Liver (tissue), 9 donors: ENCODE data around the gene AQP10. TPM values are rescaled to one million over a fixed set of nuclear protein-coding genes. Genes with fewer than 3 reads are reported as not detected.

Experiments
- DNase-seq: peaks from one replicate; pipeline ENCODE4 v3.0.0-alpha.2; 2017; ENCODE audit warnings: low spot score
- H3K27ac ChIP-seq, 2 donors: one replicate each; pipeline ENCODE4 v1.7.0; 2013; ENCODE audit warnings: inconsistent platforms in 2 of 2, low read length in 2 of 2, control low read depth in 1 of 2, low read depth in 1 of 2, mild to moderate bottlenecking in 1 of 2
- H3K27me3 ChIP-seq, 4 donors: one replicate each; pipeline versions ENCODE4 v1.6.1 to v1.7.0; 2013; ENCODE audit warnings: low read length in 3 of 4, inconsistent platforms in 1 of 4, mild to moderate bottlenecking in 1 of 4, moderate library complexity in 1 of 4; ENCODE audit not compliant: control insufficient read depth in 4 of 4, insufficient read depth in 4 of 4
- H3K36me3 ChIP-seq, 4 donors: one replicate each; pipeline versions ENCODE4 v1.6.1 to v1.7.0; 2013; ENCODE audit warnings: low read length in 3 of 4, mild to moderate bottlenecking in 3 of 4, low read depth in 1 of 4, moderate library complexity in 1 of 4; ENCODE audit not compliant: control insufficient read depth in 4 of 4, insufficient read depth in 3 of 4
- H3K4me1 ChIP-seq, 4 donors: one replicate each; pipeline versions ENCODE4 v1.6.1 to v1.7.0; 2013; ENCODE audit warnings: low read length in 3 of 4, mild to moderate bottlenecking in 3 of 4, moderate library complexity in 1 of 4; ENCODE audit not compliant: control insufficient read depth in 4 of 4, insufficient read depth in 4 of 4
- H3K4me3 ChIP-seq, 3 donors: one replicate each; pipeline versions ENCODE4 v1.6.1 to v1.7.0; 2013; ENCODE audit warnings: low read length in 3 of 3, control low read depth in 1 of 3, low read depth in 1 of 3, mild to moderate bottlenecking in 1 of 3
- H3K9ac ChIP-seq, 2 donors: one replicate each; pipeline ENCODE4 v1.7.0; 2013; ENCODE audit warnings: low read length in 2 of 2, mild to moderate bottlenecking in 2 of 2, moderate library complexity in 2 of 2, control low read depth in 1 of 2, low read depth in 1 of 2
- H3K9me3 ChIP-seq, 4 donors: one replicate each; pipeline versions ENCODE4 v1.6.1 to v1.7.0; 2013; ENCODE audit warnings: low read length in 3 of 4; ENCODE audit not compliant: control insufficient read depth in 4 of 4
- CTCF ChIP-seq: fragments of 150-350 bp; IDR thresholded peaks from 2 replicates; pipeline ENCODE4 v1.5.1; 2017; ENCODE audit warnings: improper control_type of control experiment, low read depth, low read length; ENCODE audit not compliant: missing input control
- EGR1 ChIP-seq, 2 donors: IDR thresholded peaks; 2 replicates each; pipeline ENCODE4 v1.6.1; 2016 to 2018; ENCODE audit warnings: antibody characterized with exemption in 2 of 2, low read depth in 2 of 2
- FOXA1 ChIP-seq: IDR thresholded peaks from 2 replicates; pipeline ENCODE4 v1.6.1; 2016; ENCODE audit warnings: antibody characterized with exemption
- GABPA ChIP-seq, 2 donors: IDR thresholded peaks in 1 of 2; conservative IDR thresholded peaks in 1 of 2; 2 replicates each; pipeline ENCODE4 v1.6.1; 2016; ENCODE audit warnings: antibody characterized with exemption in 2 of 2, mild to moderate bottlenecking in 1 of 2, moderate library complexity in 1 of 2
- HNF4A ChIP-seq, 2 donors: conservative IDR thresholded peaks; 2 replicates each; pipeline ENCODE4 v1.6.1; 2016; ENCODE audit warnings: antibody characterized with exemption in 2 of 2, mild to moderate bottlenecking in 2 of 2
- HNF4G ChIP-seq: IDR thresholded peaks from 2 replicates; pipeline ENCODE4 v1.6.1; 2016; ENCODE audit warnings: antibody characterized with exemption
- JUND ChIP-seq, 2 donors: IDR thresholded peaks; 2 replicates each; pipeline ENCODE4 v1.6.1; 2016; ENCODE audit warnings: antibody characterized with exemption in 2 of 2
- MAX ChIP-seq: IDR thresholded peaks from 2 replicates; pipeline ENCODE4 v1.6.1; 2016; ENCODE audit warnings: antibody characterized with exemption
- NR2F2 ChIP-seq: IDR thresholded peaks from 2 replicates; pipeline ENCODE4 v1.6.1; 2016; ENCODE audit warnings: antibody characterized with exemption
- RXRA ChIP-seq, 2 donors: IDR thresholded peaks; 2 replicates each; pipeline ENCODE4 v1.6.1; 2017 to 2018; ENCODE audit warnings: antibody characterized with exemption in 2 of 2, mild to moderate bottlenecking in 1 of 2
- SP1 ChIP-seq: IDR thresholded peaks from 2 replicates; pipeline ENCODE4 v1.6.1; 2018; ENCODE audit warnings: antibody characterized with exemption, mild to moderate bottlenecking
- YY1 ChIP-seq: IDR thresholded peaks from 2 replicates; pipeline ENCODE4 v1.6.1; 2016; ENCODE audit warnings: antibody characterized with exemption, mild to moderate bottlenecking
- ZBTB33 ChIP-seq: IDR thresholded peaks from 2 replicates; pipeline ENCODE4 v1.6.1; 2016; ENCODE audit warnings: antibody characterized with exemption
- WGBS: extraction: QIAGEN DNeasy Blood & Tissue Kit; methylation state at CpG from one replicate; pipeline ENCODE4 v1.1.7; 2013; 5-methylcytosine and 5-hydroxymethylcytosine counted together
- polyA plus RNA-seq, 2 donors: library from polyadenylated mRNA; stranded (reverse) in 1 of 2; unstranded in 1 of 2; fragments of 200-250 nt in 1 of 2; fragments of >200 nt in 1 of 2; fragmentation: Nextera tagmentation in 1 of 2; extraction: Ambion mirVana in 1 of 2; gene quantifications; one replicate each; pipeline versions ENCODE4 v1.2.1 to v1.2.3, GENCODE V29; 2013 to 2015
- total RNA-seq, 2 donors: library from RNA; depleted of rRNA; stranded (reverse); fragments of >200 nt; gene quantifications; one replicate each; pipeline ENCODE4 v1.2.3, GENCODE V29; 2014
- TF ChIP-seq, protein P1 (sequence below): IDR thresholded peaks from 2 replicates; pipeline ENCODE4 v1.6.1; 2016; ENCODE audit warnings: antibody characterized with exemption, mild to moderate bottlenecking
- donor health status: healthy.
- donor health status: healthy.
- donor health status: healthy.
- donor health status: healthy.
- donor health status: healthy.

Gene AQP10
- total and polyA plus RNA-seq, 4 donors, result 0.14 TPM; not detected in 3

DNA sequence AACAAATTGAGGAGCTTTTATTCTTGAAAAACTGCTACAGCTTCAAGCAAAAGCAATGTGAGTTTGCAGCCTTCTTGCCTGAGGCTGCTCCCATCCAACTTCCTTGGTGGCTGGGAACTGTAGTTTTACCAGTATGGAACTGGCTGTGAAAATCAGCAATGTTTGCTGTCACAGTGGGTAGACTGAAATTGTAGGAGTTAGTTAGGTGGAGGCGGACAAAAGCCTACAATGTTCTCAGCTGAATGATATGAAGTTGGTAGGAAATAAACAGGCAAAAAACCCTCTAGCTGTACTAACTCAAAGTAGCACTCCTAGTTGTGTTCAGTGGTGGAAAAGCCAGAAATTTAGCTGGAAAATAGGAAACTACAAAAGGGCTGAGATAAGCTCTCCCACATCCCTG, 30.0 kb upstream of the AQP10 start (continued):
- TF ChIP-seq CTCF, result no peak

GRCh38 chr1:154295408-154296235, 25.3 kb upstream of the AQP10 start:
- WGBS, result 76% methylated on average over 8 of the region's 8 CpGs
- H3K4me3 ChIP-seq, result no peak overlapping the region
- no peaks in the 10 kb centered on the region for H3K4me1 ChIP-seq
- no peak for DNase-seq
- no peaks in the 10 kb centered on the region for H3K27me3 ChIP-seq
- TF ChIP-seq YY1, result no peak
- TF ChIP-seq CTCF, result no peak
- TF ChIP-seq HNF4G, result no peak
- no peak for TF ChIP-seq MAX
- TF ChIP-seq, protein P1, sequence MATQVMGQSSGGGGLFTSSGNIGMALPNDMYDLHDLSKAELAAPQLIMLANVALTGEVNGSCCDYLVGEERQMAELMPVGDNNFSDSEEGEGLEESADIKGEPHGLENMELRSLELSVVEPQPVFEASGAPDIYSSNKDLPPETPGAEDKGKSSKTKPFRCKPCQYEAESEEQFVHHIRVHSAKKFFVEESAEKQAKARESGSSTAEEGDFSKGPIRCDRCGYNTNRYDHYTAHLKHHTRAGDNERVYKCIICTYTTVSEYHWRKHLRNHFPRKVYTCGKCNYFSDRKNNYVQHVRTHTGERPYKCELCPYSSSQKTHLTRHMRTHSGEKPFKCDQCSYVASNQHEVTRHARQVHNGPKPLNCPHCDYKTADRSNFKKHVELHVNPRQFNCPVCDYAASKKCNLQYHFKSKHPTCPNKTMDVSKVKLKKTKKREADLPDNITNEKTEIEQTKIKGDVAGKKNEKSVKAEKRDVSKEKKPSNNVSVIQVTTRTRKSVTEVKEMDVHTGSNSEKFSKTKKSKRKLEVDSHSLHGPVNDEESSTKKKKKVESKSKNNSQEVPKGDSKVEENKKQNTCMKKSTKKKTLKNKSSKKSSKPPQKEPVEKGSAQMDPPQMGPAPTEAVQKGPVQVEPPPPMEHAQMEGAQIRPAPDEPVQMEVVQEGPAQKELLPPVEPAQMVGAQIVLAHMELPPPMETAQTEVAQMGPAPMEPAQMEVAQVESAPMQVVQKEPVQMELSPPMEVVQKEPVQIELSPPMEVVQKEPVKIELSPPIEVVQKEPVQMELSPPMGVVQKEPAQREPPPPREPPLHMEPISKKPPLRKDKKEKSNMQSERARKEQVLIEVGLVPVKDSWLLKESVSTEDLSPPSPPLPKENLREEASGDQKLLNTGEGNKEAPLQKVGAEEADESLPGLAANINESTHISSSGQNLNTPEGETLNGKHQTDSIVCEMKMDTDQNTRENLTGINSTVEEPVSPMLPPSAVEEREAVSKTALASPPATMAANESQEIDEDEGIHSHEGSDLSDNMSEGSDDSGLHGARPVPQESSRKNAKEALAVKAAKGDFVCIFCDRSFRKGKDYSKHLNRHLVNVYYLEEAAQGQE, result no peak
- no peak for TF ChIP-seq GABPA (IDR thresholded peaks at IDR 0.05 in 1 of 2, conservative IDR thresholded peaks at IDR 0.05 in 1 of 2)
- no peak for TF ChIP-seq HNF4A (conservative IDR thresholded peaks at IDR 0.05)
- no peak for TF ChIP-seq EGR1 (IDR thresholded peaks at IDR 0.05; ENCODE audit: low read depth in 2 of 2)
- TF ChIP-seq SP1, result no peak
- no peak for TF ChIP-seq NR2F2
- no peak for TF ChIP-seq FOXA1
- no peak for TF ChIP-seq RXRA (IDR thresholded peaks at IDR 0.05)
- TF ChIP-seq ZBTB33, result no peak
- TF ChIP-seq JUND (IDR thresholded peaks at IDR 0.05), result no peak
- no peak overlapping the region for H3K27ac ChIP-seq
- H3K9ac ChIP-seq, result no peak overlapping the region
- peaks cover 3 to 10% (median 6%) of the 10 kb centered on the region in 4 donors for H3K9me3 ChIP-seq
- no peaks in the 10 kb centered on the region for H3K36me3 ChIP-seq
